ENCODE data around the gene OTUB1.

Gene OTUB1

DNA sequence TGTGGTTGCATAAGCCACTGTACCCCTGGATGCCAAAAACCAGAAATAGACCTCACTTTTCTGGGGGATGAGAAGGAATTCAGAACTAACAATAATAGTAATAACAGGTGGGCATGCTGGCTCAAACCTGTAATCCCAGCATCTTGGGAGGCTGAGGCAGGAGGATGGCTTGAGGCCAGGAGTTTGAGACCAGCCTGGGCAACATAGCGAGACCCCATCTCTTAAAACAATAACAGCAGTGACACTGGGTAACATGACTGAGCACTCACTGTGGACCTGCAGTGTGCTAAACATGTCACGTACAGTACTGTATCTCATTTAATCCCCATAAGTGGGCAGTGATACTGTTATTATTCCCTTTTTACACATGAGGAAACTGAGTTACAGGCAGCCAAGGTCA, 59.5 kb downstream of the OTUB1 start:
- no peak for TF ChIP-seq POLR2AphosphoS5 (IDR thresholded peaks at IDR 0.05; ENCODE audit: low read depth, low read length)
- TF ChIP-seq FOXP2 (optimal IDR thresholded peaks at IDR 0.05; ENCODE audit: borderline replicate concordance, extremely low read depth, extremely low read length, insufficient read depth), result no peak
- TF ChIP-seq, protein P1, sequence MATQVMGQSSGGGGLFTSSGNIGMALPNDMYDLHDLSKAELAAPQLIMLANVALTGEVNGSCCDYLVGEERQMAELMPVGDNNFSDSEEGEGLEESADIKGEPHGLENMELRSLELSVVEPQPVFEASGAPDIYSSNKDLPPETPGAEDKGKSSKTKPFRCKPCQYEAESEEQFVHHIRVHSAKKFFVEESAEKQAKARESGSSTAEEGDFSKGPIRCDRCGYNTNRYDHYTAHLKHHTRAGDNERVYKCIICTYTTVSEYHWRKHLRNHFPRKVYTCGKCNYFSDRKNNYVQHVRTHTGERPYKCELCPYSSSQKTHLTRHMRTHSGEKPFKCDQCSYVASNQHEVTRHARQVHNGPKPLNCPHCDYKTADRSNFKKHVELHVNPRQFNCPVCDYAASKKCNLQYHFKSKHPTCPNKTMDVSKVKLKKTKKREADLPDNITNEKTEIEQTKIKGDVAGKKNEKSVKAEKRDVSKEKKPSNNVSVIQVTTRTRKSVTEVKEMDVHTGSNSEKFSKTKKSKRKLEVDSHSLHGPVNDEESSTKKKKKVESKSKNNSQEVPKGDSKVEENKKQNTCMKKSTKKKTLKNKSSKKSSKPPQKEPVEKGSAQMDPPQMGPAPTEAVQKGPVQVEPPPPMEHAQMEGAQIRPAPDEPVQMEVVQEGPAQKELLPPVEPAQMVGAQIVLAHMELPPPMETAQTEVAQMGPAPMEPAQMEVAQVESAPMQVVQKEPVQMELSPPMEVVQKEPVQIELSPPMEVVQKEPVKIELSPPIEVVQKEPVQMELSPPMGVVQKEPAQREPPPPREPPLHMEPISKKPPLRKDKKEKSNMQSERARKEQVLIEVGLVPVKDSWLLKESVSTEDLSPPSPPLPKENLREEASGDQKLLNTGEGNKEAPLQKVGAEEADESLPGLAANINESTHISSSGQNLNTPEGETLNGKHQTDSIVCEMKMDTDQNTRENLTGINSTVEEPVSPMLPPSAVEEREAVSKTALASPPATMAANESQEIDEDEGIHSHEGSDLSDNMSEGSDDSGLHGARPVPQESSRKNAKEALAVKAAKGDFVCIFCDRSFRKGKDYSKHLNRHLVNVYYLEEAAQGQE (IDR thresholded peaks at IDR 0.05; ENCODE audit: insufficient read depth in 1 of 2, low read depth in 2 of 2, low read length in 2 of 2), result no peak
- no peak for TF ChIP-seq TAF1 (IDR thresholded peaks at IDR 0.05; ENCODE audit: borderline replicate concordance, insufficient read depth, low read length)
- no peak for TF ChIP-seq SIN3A (IDR thresholded peaks at IDR 0.05; ENCODE audit: borderline replicate concordance, insufficient read depth, low read length)

All from PFSK-1 (cell line).